NCI-H1436 (cell line): ENCODE measurements around the gene TSPAN11.

Experiments used
- DNase-seq: peaks from one replicate; lab custom pipeline; 2025; lab: John Stamatoyannopoulos, UW

Gene TSPAN11

GRCh38 chr12:30911207-30911606 lies 15.3 kb upstream of the TSPAN11 start:
- no peak for DNase-seq

DNA sequence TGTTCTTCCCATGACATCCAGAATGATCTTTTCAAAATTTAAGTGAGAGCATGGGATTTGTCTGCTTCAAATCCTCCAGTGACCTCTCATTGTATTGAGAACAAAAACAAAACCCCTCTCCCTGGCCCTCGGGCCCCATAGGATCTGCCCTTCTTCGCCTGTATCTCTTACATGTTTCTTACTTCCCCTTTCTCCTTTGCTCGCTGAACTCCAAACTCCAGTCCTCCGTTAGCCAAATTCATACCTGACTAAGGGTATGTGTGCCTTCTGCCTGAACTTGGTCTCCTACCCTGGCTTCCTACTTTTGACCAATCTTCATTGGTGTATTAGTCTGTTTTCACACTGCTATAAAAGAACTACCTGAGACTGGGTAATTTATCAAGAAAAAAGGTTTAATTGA lies 13.2 kb upstream of the TSPAN11 start:
- DNase-seq, result no peak

GRCh38 chr12:30914986-30915591 lies 11.5 kb upstream of the TSPAN11 start:
- DNase-seq, result no peak

DNA sequence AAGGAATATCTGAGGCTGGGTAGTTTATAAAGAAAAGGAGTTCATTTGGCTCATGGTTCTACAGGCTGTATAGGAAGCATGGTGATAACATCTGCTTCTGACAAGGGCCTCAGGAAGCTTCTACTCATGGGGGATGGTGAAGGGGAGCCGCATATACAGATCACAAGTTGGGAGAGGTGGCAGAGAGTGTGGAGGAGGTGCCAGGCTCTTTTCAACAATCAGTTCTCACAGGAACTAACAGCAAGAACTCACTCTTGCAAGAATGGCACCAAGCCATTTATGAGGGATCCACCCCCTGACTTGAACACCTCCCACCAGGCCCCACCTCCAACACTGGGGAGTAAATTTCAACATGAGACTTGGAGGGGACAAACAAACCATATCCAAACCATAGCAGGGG lies 3.5 kb upstream of the TSPAN11 start:
- no peak for DNase-seq

- no peak for DNase-seq
These were observed 823 bp upstream of the TSPAN11 start for GRCh38 chr12:30925607-30926242.

DNA sequence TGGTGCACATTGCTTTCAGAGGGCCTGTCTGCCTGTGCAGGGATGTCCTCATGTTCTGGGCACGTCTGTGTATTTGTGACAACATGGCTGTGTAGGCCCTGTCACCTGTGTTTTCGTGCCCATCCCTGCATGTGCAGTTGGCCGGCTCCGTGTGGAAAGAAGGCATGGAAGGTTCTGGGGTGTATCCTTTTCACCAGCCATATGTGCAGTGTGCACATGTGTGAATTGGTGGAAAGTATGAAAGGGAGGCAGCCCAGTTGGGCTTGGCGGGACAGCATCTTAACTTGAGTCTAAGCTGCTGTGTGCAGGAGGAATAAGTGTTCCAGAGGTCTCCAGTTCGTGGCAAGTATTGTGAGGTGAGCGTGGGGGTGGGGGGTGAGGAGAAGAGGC lies 669 bp downstream of the TSPAN11 start:
- no peak for DNase-seq

GRCh38 chr12:30928356-30929244 lies 2.1 kb downstream of the TSPAN11 start:
- DNase-seq, result no peak

GRCh38 chr12:30930238-30930637 lies 3.7 kb downstream of the TSPAN11 start:
- DNase-seq, result no peak

DNA sequence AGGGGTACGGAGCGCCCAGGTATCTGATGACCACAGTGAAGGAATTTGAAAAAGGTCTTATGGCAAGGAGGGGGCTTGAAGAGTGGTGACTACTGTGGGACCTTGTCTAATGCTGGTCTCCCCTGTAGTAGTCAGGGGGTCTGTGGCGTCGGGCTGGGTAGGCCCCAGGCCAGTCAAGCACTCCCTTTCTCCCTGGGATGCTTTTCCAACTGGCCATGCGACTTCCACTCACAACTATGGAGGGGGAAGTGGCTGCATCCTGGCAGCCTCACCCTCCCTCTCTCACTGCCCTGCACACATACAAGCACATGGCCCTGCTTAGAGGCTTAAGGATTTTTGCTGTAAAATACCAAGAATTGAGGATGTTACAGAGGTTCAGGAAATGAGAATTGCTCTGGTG lies 4.1 kb downstream of the TSPAN11 start:
- no peak for DNase-seq

DNA sequence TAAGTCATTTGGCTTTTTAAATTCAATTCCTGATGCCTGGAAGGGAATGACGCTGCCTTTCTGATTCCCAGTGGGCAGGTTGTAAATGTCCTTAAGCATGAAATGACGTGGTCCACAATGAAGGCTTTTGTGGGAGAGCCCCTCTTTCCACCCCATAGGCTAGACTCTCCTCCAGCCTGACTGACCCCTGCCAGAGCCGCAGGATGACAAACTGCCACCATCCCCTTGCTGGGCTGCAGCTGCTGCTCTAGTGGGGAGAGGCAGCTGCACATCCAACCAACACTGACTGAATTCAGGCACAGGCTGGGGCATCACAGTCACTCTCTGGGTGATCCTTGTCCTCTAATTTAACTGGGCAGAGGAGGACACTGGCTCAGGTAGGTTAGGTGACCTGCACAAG lies 6.3 kb downstream of the TSPAN11 start:
- no peak for DNase-seq

DNA sequence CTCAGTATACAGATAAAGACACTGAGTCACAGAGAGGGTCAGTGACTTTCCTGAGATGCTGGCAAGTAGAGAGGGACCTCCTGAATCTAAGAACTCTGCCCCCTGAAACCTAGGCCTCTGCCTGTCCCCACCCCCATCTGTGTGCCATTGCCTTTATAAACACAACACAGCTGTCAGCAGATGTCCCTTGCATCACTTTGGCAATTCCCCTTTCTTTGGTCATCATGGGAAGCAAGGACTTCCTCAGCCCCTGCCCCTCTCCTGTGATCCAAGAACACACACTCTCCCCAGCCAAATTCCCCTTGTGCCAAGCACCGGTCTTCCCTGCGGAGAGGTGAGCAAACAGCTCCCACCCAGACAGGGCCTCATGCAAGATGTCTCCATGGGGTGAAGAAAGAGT lies 8.3 kb downstream of the TSPAN11 start:
- DNase-seq, result no peak

- DNase-seq, result no peak
These were observed 9.5 kb downstream of the TSPAN11 start for GRCh38 chr12:30936036-30936435.

GRCh38 chr12:30939234-30939633 lies 12.7 kb downstream of the TSPAN11 start:
- no peak for DNase-seq

DNA sequence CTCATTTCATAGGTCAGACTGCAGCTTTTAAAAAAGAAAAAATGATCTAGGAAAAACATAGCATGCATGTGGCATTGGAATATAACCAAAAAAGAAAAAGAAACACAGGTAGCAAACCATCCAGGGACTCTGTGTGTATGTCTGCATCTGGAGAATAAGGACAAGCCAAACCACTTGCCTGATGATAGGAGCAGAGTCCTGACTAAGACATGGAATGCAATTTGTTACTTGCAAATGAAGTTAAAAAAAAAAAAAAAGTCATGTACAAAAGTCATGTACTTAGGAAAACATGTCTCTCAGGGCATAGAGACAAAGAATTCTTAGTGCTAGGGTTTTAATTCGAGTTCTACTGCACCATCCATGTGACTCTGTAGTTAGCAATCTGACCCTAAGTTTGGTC lies 15.9 kb downstream of the TSPAN11 start:
- DNase-seq, result no peak

DNA sequence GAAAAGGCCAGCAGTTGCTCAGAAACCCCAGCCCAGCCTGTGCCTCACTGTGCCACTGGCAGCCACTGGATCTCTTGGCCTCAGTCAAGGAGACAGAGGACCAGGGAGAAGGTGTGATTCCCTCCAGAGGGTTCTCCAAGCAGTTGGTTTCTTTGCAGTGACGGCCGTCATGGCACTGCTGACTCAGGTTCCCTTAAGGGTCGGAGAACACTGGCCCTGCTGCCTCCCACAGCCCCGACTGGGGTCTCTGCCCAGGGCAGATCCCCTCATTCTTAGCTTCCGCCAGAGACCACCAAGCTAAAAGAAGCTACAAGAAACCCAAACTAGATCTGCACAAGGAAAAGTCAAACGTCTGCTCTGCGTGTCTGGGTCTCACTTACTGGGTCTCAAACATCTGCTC lies 16.4 kb downstream of the TSPAN11 start:
- no peak for DNase-seq

- DNase-seq, result no peak
These were observed 19.1 kb downstream of the TSPAN11 start for GRCh38 chr12:30945443-30946164.

- DNase-seq, result no peak
These were observed 25.5 kb downstream of the TSPAN11 start for GRCh38 chr12:30952015-30952414.

- no peak for DNase-seq
These were observed 26.7 kb downstream of the TSPAN11 start for GRCh38 chr12:30953257-30953656.

- DNase-seq, result no peak
These were observed 27.6 kb downstream of the TSPAN11 start for GRCh38 chr12:30953951-30954751.

DNA sequence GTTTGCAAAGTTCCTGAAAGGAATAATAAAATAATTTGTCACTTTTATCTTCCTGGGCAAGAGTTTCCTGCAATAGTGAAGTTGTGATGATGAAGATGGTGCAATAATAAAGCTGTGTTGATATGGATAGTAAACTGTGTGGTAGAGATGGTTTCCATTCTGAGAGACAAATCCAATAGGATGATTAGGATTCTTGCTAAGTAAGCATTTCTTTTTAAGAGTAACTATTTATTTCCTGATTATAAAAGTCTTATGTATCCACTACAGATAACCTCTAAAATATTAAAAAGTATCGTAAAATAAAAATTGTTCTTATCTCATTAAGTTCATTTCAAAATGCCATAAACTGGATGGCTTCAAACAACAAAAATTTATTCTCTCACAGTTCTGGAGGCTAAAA lies 28.7 kb downstream of the TSPAN11 start:
- no peak for DNase-seq

GRCh38 chr12:30959110-30959710 lies 32.7 kb downstream of the TSPAN11 start:
- DNase-seq, result no peak
